RWPE2 (cell line): ENCODE measurements around the gene IGSF21.

Experiments
- ATAC-seq: fragments of 200-7000 bp; cut with Tn5 transposase; 3 replicates; pipeline ENCODE4 v1.9.1; 2021; ENCODE audit warnings: low read depth
- DNase-seq: peaks from one replicate; pipeline ENCODE4 v3.0.0-alpha.2; 2020; ENCODE audit warnings: low spot score
- H3K27ac ChIP-seq: fragments of 450-650 bp; 2 replicates; pipeline ENCODE4 v1.5.1; 2017; ENCODE audit warnings: mild to moderate bottlenecking; ENCODE audit not compliant: poor library complexity, severe bottlenecking
- H3K27me3 ChIP-seq: fragments of 250-450 bp; sonication (Bioruptor Pico); 2 replicates; pipeline ENCODE4 v1.5.1; 2021; ENCODE audit warnings: mild to moderate bottlenecking, moderate library complexity; ENCODE audit not compliant: insufficient read depth, poor library complexity, severe bottlenecking
- H3K36me3 ChIP-seq: fragments of 250-450 bp; sonication (Bioruptor Pico); 2 replicates; pipeline ENCODE4 v1.5.1; 2020; ENCODE audit warnings: low read depth, mild to moderate bottlenecking, moderate library complexity
- H3K4me1 ChIP-seq: fragments of 250-450 bp; sonication (Bioruptor Pico); 2 replicates; pipeline ENCODE4 v1.5.1; 2021; ENCODE audit warnings: mild to moderate bottlenecking, moderate library complexity; ENCODE audit not compliant: insufficient read depth, poor library complexity, severe bottlenecking
- H3K4me3 ChIP-seq: fragments of 250-450 bp; sonication (Bioruptor Pico); 2 replicates; pipeline ENCODE4 v1.5.1; 2021; ENCODE audit warnings: mild to moderate bottlenecking, moderate library complexity; ENCODE audit not compliant: severe bottlenecking
- H3K9me3 ChIP-seq: fragments of 250-450 bp; sonication (Bioruptor Pico); 2 replicates; pipeline ENCODE4 v1.5.1; 2021; ENCODE audit warnings: mild to moderate bottlenecking, moderate library complexity; ENCODE audit not compliant: severe bottlenecking
- CTCF ChIP-seq: fragments of 450-650 bp; IDR thresholded peaks from one replicate; pipeline ENCODE4 v1.5.1; 2017; ENCODE audit warnings: mild to moderate bottlenecking, moderate library complexity; ENCODE audit not compliant: poor library complexity, severe bottlenecking

Gene IGSF21

GRCh38 chr1:18264450-18265039, 156.9 kb downstream of the IGSF21 start:
- peaks cover 40% of the 10 kb centered on the region for H3K27me3 ChIP-seq
- TF ChIP-seq CTCF, result no peak
- no peak for DNase-seq
- H3K4me1 ChIP-seq, result no peaks in the 10 kb centered on the region
- no peak for ATAC-seq
- H3K9me3 ChIP-seq, result no peaks in the 10 kb centered on the region
- no peak overlapping the region for H3K4me3 ChIP-seq
- H3K36me3 ChIP-seq, result no peaks in the 10 kb centered on the region
- no peak overlapping the region for H3K27ac ChIP-seq

GRCh38 chr1:18265641-18266040, 158.0 kb downstream of the IGSF21 start:
- no peaks in the 10 kb centered on the region for H3K4me1 ChIP-seq
- TF ChIP-seq CTCF, result no peak
- no peak overlapping the region for H3K27ac ChIP-seq
- no peaks in the 10 kb centered on the region for H3K36me3 ChIP-seq
- DNase-seq (no peak), ATAC-seq (no peak)
- no peak overlapping the region for H3K4me3 ChIP-seq
- H3K27me3 ChIP-seq, result peaks cover 40% of the 10 kb centered on the region
- H3K9me3 ChIP-seq, result no peaks in the 10 kb centered on the region

GRCh38 chr1:18266391-18266790, 158.8 kb downstream of the IGSF21 start:
- no peaks in the 10 kb centered on the region for H3K9me3 ChIP-seq
- H3K4me3 ChIP-seq, result no peak overlapping the region
- ATAC-seq (no peak), DNase-seq (no peak)
- H3K36me3 ChIP-seq, result no peaks in the 10 kb centered on the region
- no peak overlapping the region for H3K27ac ChIP-seq
- no peak for TF ChIP-seq CTCF
- peaks cover 40% of the 10 kb centered on the region for H3K27me3 ChIP-seq
- H3K4me1 ChIP-seq, result no peaks in the 10 kb centered on the region

GRCh38 chr1:18271336-18271735, 163.7 kb downstream of the IGSF21 start:
- Histone ChIP-seq H3K36me3 (no peaks in the 10 kb centered on the region), H3K4me3 (no peak overlapping the region), H3K4me1 (no peaks in the 10 kb centered on the region), H3K27me3 (no peaks in the 10 kb centered on the region), H3K27ac (no peak overlapping the region), H3K9me3 (no peaks in the 10 kb centered on the region)
- no peak for DNase-seq
- ATAC-seq, result no peak
- no peak for TF ChIP-seq CTCF

- H3K9me3 ChIP-seq, result no peaks in the 10 kb centered on the region
- peaks cover 36% of the 10 kb centered on the region for H3K27me3 ChIP-seq
- no peak for TF ChIP-seq CTCF
- H3K4me3 ChIP-seq, result no peak overlapping the region
- DNase-seq (no peak), ATAC-seq (no peak)
- H3K27ac ChIP-seq, result no peak overlapping the region
- no peaks in the 10 kb centered on the region for H3K4me1 ChIP-seq
- no peaks in the 10 kb centered on the region for H3K36me3 ChIP-seq
These were observed 171.3 kb downstream of the IGSF21 start for GRCh38 chr1:18278946-18279345.
